Right atrium auricular region (tissue), 2 donors: ENCODE measurements around the gene RGMB. TPM values are rescaled to one million over a fixed set of nuclear protein-coding genes. Genes with fewer than 3 reads are reported as not detected.
"Not testable (repeated sequence)": the region's sequence is repeated elsewhere in the genome, so short reads cannot be mapped to it uniquely, and the experiment has no call there.

Experiments used
- DNase-seq: peaks from one replicate; pipeline ENCODE4 v3.0.0-alpha.2; 2019; ENCODE audit warnings: low spot score
- H3K27ac ChIP-seq, 2 donors: fragments of 200-600 bp; sonication (generic); 1 replicate in 1 of 2; 2 replicates in 1 of 2; pipeline ENCODE4 v1.5.1; 2016 to 2019
- H3K27me3 ChIP-seq, 2 donors: fragments of 200-600 bp; sonication (generic); one replicate each; pipeline versions ENCODE4 v1.5.1 to v1.6.0; 2017 to 2019
- H3K36me3 ChIP-seq: fragments of 200-600 bp; sonication (generic); one replicate; pipeline ENCODE4 v1.5.1; 2016
- H3K4me1 ChIP-seq, 2 donors: fragments of 200-600 bp; sonication (generic); one replicate each; pipeline versions ENCODE4 v1.5.1 to v1.6.0; 2017 to 2019
- H3K4me3 ChIP-seq, 2 donors: fragments of 200-600 bp; sonication (generic); 1 replicate in 1 of 2; 2 replicates in 1 of 2; pipeline ENCODE4 v1.5.1; 2017 to 2019; ENCODE audit warnings: mild to moderate bottlenecking in 1 of 2, moderate library complexity in 1 of 2
- H3K9me3 ChIP-seq, 2 donors: fragments of 200-600 bp; sonication (generic); one replicate each; pipeline ENCODE4 v1.5.1; 2019
- total RNA-seq, 2 donors: library from RNA; depleted of rRNA; stranded (reverse); fragments of >200 nt; gene quantifications; one replicate each; pipeline ENCODE4 v1.1.0, GENCODE V29; 2016
- TF ChIP-seq, protein P1 (sequence below), 2 donors: fragments of 200-600 bp; sonication (generic); IDR thresholded peaks; one replicate each; pipeline ENCODE4 v1.5.1; 2019; ENCODE audit warnings: antibody characterized with exemption in 2 of 2

RGMB gene
- total RNA-seq, 2 donors from 2014 or later, result 18.2 to 25.4 TPM

GRCh38 chr5:98736753-98737152 is 36.7 kb upstream of the RGMB start:
- peaks cover 0 to 11% of the 10 kb centered on the region in 2 donors for H3K9me3 ChIP-seq
- DNase-seq, result no peak
- H3K27me3 ChIP-seq, result no peaks in the 10 kb centered on the region

GRCh38 chr5:98737441-98737840 is 36.0 kb upstream of the RGMB start:
- not testable (repeated sequence) for DNase-seq, H3K36me3 ChIP-seq, H3K4me1 ChIP-seq, H3K4me3 ChIP-seq, H3K27ac ChIP-seq, H3K27me3 ChIP-seq
- peaks cover 0 to 11% of the 10 kb centered on the region in 2 donors for H3K9me3 ChIP-seq

More at GRCh38 chr5:98736753-98737152, 36.7 kb upstream of the RGMB start:
- no peak overlapping the region for H3K4me3 ChIP-seq
- H3K36me3 ChIP-seq, result no peaks in the 10 kb centered on the region
- no peak overlapping the region for H3K27ac ChIP-seq
- TF ChIP-seq, protein P1, sequence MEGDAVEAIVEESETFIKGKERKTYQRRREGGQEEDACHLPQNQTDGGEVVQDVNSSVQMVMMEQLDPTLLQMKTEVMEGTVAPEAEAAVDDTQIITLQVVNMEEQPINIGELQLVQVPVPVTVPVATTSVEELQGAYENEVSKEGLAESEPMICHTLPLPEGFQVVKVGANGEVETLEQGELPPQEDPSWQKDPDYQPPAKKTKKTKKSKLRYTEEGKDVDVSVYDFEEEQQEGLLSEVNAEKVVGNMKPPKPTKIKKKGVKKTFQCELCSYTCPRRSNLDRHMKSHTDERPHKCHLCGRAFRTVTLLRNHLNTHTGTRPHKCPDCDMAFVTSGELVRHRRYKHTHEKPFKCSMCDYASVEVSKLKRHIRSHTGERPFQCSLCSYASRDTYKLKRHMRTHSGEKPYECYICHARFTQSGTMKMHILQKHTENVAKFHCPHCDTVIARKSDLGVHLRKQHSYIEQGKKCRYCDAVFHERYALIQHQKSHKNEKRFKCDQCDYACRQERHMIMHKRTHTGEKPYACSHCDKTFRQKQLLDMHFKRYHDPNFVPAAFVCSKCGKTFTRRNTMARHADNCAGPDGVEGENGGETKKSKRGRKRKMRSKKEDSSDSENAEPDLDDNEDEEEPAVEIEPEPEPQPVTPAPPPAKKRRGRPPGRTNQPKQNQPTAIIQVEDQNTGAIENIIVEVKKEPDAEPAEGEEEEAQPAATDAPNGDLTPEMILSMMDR (IDR thresholded peaks at IDR 0.05), result no peak
- no peaks in the 10 kb centered on the region for H3K4me1 ChIP-seq

DNA sequence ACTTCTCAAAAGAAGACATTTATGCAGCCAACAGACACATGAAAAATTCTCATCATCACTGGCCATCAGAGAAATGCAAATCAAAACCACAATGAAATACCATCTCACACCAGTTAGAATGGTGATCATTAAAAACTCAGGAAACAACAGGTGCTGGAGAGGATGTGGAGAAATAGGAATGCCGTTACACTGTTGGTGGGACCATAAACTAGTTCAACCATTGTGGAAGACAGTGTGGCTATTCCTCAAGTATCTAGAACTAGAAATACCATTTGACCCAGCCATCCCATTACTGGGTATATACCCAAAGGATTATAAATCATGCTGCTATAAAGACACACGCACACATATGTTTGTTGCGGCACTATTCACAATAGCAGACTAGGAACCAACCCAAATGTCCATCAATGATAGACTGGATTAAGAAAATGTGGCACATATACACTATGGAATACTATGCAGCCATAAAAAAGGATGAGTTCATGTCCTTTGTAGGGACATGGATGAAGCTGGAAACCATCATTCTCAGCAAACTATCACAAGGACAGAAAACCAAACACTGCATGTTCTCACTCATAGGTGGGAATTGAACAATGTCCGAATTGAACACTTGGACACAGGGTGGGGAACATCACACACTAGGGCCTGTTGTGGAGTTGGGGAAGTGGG is 34.8 kb upstream of the RGMB start:
- H3K27me3 ChIP-seq, DNase-seq, H3K4me3 ChIP-seq, H3K36me3 ChIP-seq, H3K27ac ChIP-seq, H3K4me1 ChIP-seq: not testable (repeated sequence)
- peaks cover 0 to 11% of the 10 kb centered on the region in 2 donors for H3K9me3 ChIP-seq

- no peaks in the 10 kb centered on the region for H3K4me1 ChIP-seq
- H3K27ac ChIP-seq, result no peak overlapping the region
- no peak for DNase-seq
- H3K4me3 ChIP-seq, result no peak overlapping the region
- no peaks in the 10 kb centered on the region for H3K27me3 ChIP-seq
- peaks cover 0 to 7% of the 10 kb centered on the region in 2 donors for H3K9me3 ChIP-seq
- no peaks in the 10 kb centered on the region for H3K36me3 ChIP-seq
- TF ChIP-seq, protein P1 (IDR thresholded peaks at IDR 0.05), result no peak
These were observed 31.5 kb upstream of the RGMB start for GRCh38 chr5:98741926-98742325.

DNA sequence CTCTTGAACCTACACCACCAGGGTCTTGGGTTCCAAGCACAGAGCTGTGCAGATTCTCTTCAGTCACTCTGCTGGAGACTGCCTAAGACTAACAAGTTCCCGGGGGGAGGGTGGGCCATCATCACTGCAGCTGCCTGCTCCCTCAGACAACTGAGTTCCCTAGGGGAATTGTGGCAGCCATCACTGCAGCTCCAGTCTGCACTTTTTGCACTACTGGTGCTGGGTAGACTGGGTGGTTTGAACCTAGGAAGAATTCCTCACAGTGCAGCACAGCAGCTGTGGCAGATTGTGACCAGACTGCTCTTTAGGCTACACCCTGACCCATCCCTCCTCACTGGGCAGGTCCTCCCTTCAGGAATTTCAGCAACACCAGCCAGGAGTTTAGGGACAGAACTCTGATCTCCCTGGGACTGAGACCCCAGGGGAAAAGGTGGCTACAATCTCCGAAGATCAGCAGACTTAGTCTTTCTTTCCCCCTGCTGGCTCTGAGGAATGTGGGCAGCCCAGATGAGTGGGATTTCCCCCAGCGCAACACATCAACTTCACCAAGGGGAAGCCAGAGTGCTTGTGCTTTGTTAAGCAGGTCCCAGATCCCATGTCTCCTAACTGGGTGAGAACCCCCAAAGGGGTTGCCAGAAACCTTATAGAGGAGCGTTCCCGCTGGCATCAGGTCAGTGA is 30.9 kb upstream of the RGMB start:
- DNase-seq, result no peak
- H3K4me1 ChIP-seq, result no peaks in the 10 kb centered on the region
- H3K27me3 ChIP-seq, result no peaks in the 10 kb centered on the region
- no peak overlapping the region for H3K4me3 ChIP-seq
- no peak overlapping the region for H3K27ac ChIP-seq
- TF ChIP-seq, protein P1 (IDR thresholded peaks at IDR 0.05), result no peak
- H3K9me3 ChIP-seq, result peaks cover 0 to 7% of the 10 kb centered on the region in 2 donors
- no peaks in the 10 kb centered on the region for H3K36me3 ChIP-seq

- not testable (repeated sequence) for H3K36me3 ChIP-seq, H3K27ac ChIP-seq, H3K9me3 ChIP-seq, H3K4me1 ChIP-seq, DNase-seq, H3K4me3 ChIP-seq, H3K27me3 ChIP-seq
These were observed 25.2 kb upstream of the RGMB start for GRCh38 chr5:98748259-98748658.

GRCh38 chr5:98749046-98749445 is 24.4 kb upstream of the RGMB start:
- no peaks in the 10 kb centered on the region for H3K27me3 ChIP-seq
- no peak overlapping the region for H3K27ac ChIP-seq
- DNase-seq, result no peak
- peaks cover 0 to 7% of the 10 kb centered on the region in 2 donors for H3K9me3 ChIP-seq
- no peak overlapping the region for H3K4me3 ChIP-seq
- H3K36me3 ChIP-seq, result no peaks in the 10 kb centered on the region
- H3K4me1 ChIP-seq, result no peaks in the 10 kb centered on the region
- TF ChIP-seq, protein P1 (IDR thresholded peaks at IDR 0.05), result no peak
